ENCODE results near the gene A3GALT2.

DNA sequence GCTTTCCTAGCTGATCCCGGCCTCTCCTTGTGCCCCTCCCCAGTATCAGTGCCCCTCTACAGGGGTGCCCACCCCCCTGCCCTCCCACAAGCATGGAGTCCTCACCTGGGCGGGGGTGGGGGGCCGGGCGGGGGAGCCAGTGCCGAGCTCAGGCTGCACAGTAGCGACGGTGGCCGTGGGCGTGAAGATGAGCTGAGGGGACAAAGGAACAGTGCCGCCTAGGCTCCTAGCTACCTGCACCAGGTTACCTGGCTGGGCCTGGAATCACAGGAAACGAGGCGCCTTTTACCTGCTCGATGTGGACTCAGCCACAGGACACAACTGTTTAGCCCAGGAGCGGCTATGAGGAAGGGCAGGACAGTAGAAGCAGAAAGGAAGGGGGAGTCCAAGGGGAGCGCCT lies 47.5 kb upstream of the A3GALT2 start:
- TF ChIP-seq ZNF311 (tag by site-specific recombination; IDR thresholded peaks at IDR 0.05; ENCODE audit: borderline replicate concordance) (no peak), HIC1 (tag by site-specific recombination; IDR thresholded peaks at IDR 0.05) (no peak), REPIN1 (tag by site-specific recombination; IDR thresholded peaks at IDR 0.05; ENCODE audit: low read depth) (no peak), BCL11A (tag by site-specific recombination; IDR thresholded peaks at IDR 0.05; ENCODE audit: low read depth) (no peak), ZNF664 (tag by site-specific recombination; IDR thresholded peaks at IDR 0.05) (no peak), YY1 (tag by site-specific recombination; IDR thresholded peaks at IDR 0.05) (no peak), ZNF24 (tag by site-specific recombination; IDR thresholded peaks at IDR 0.05) (no peak), CTCF (tag by site-specific recombination; IDR thresholded peaks at IDR 0.05) (no peak), ZNF518A (tag by site-specific recombination; conservative IDR thresholded peaks at IDR 0.05; ENCODE audit: low read depth) (no peak), HOXA7 (CRISPR knock-in tag; IDR thresholded peaks at IDR 0.05; ENCODE audit: borderline replicate concordance) (no peak), ZNF561 (tag by site-specific recombination; IDR thresholded peaks at IDR 0.05; ENCODE audit: borderline replicate concordance) (no peak), ZSCAN23 (tag by site-specific recombination; IDR thresholded peaks at IDR 0.05) (no peak)
- TF ChIP-seq, protein P1, sequence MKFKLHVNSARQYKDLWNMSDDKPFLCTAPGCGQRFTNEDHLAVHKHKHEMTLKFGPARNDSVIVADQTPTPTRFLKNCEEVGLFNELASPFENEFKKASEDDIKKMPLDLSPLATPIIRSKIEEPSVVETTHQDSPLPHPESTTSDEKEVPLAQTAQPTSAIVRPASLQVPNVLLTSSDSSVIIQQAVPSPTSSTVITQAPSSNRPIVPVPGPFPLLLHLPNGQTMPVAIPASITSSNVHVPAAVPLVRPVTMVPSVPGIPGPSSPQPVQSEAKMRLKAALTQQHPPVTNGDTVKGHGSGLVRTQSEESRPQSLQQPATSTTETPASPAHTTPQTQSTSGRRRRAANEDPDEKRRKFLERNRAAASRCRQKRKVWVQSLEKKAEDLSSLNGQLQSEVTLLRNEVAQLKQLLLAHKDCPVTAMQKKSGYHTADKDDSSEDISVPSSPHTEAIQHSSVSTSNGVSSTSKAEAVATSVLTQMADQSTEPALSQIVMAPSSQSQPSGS (tag by site-specific recombination; IDR thresholded peaks at IDR 0.05; ENCODE audit: low read depth), result no peak
